Right atrium auricular region (tissue), 2 donors: ENCODE data around the gene ACTN2. TPM values are rescaled to one million over a fixed set of nuclear protein-coding genes. Genes with fewer than 3 reads are reported as not detected.

Experiments used
- DNase-seq: peaks from one replicate; pipeline ENCODE4 v3.0.0-alpha.2; 2019; ENCODE audit warnings: low spot score
- H3K27ac ChIP-seq, 2 donors: fragments of 200-600 bp; sonication (generic); 1 replicate in 1 of 2; 2 replicates in 1 of 2; pipeline ENCODE4 v1.5.1; 2016 to 2019
- H3K27me3 ChIP-seq, 2 donors: fragments of 200-600 bp; sonication (generic); one replicate each; pipeline versions ENCODE4 v1.5.1 to v1.6.0; 2017 to 2019
- H3K36me3 ChIP-seq: fragments of 200-600 bp; sonication (generic); one replicate; pipeline ENCODE4 v1.5.1; 2016
- H3K4me1 ChIP-seq, 2 donors: fragments of 200-600 bp; sonication (generic); one replicate each; pipeline versions ENCODE4 v1.5.1 to v1.6.0; 2017 to 2019
- H3K4me3 ChIP-seq, 2 donors: fragments of 200-600 bp; sonication (generic); 1 replicate in 1 of 2; 2 replicates in 1 of 2; pipeline ENCODE4 v1.5.1; 2017 to 2019; ENCODE audit warnings: mild to moderate bottlenecking in 1 of 2, moderate library complexity in 1 of 2
- H3K9me3 ChIP-seq, 2 donors: fragments of 200-600 bp; sonication (generic); one replicate each; pipeline ENCODE4 v1.5.1; 2019
- CTCF ChIP-seq, 2 donors: fragments of 200-600 bp; sonication (generic); IDR thresholded peaks; one replicate each; pipeline ENCODE4 v1.5.1; 2019; ENCODE audit warnings: antibody characterized with exemption in 2 of 2
- total RNA-seq, 2 donors: library from RNA; depleted of rRNA; stranded (reverse); fragments of >200 nt; gene quantifications; one replicate each; pipeline ENCODE4 v1.1.0, GENCODE V29; 2016

Gene ACTN2
- total RNA-seq, 2 donors from 2014 or later = 595 to 1,486 TPM

- H3K9me3 ChIP-seq = no peaks in the 10 kb centered on the region
- no peak for TF ChIP-seq CTCF (IDR thresholded peaks at IDR 0.05)
- no peaks in the 10 kb centered on the region for H3K27me3 ChIP-seq
- H3K4me1 ChIP-seq = peaks cover 0 to 12% of the 10 kb centered on the region in 2 donors
- peaks cover 14% of the 10 kb centered on the region for H3K36me3 ChIP-seq
- peak overlapping the region; percentile 69 for H3K4me3 ChIP-seq
- peak overlapping the region; percentile 92 to 98 for H3K27ac ChIP-seq
- no peak for DNase-seq
Observed at GRCh38 chr1:236692128-236692527, 5.8 kb downstream of the ACTN2 start.

- Histone ChIP-seq H3K4me3 (peak overlapping the region; percentile 9 to 69), H3K36me3 (peaks cover 12% of the 10 kb centered on the region), H3K27ac (peak overlapping the region; percentile 92 to 98), H3K27me3 (no peaks in the 10 kb centered on the region), H3K9me3 (no peaks in the 10 kb centered on the region), H3K4me1 (peaks cover 0 to 9% of the 10 kb centered on the region in 2 donors)
- TF ChIP-seq CTCF (IDR thresholded peaks at IDR 0.05) = no peak
- DNase-seq = no peak
Observed at GRCh38 chr1:236692742-236693141, 6.4 kb downstream of the ACTN2 start.

GRCh38 chr1:236699366-236699765 lies 13.1 kb downstream of the ACTN2 start:
- TF ChIP-seq CTCF (IDR thresholded peaks at IDR 0.05) = no peak
- DNase-seq = no peak
- Histone ChIP-seq H3K4me3 (no peak overlapping the region), H3K27ac (peak overlapping the region; percentile 77 to 87), H3K9me3 (no peaks in the 10 kb centered on the region), H3K27me3 (no peaks in the 10 kb centered on the region), H3K36me3 (peaks cover 7% of the 10 kb centered on the region), H3K4me1 (peaks cover 0 to 19% of the 10 kb centered on the region in 2 donors)

- Histone ChIP-seq H3K4me3 (peak overlapping the region; percentile 5 to 7), H3K27ac (peak overlapping the region; percentile 77 to 87), H3K27me3 (no peaks in the 10 kb centered on the region), H3K9me3 (no peaks in the 10 kb centered on the region), H3K4me1 (peaks cover 0 to 22% of the 10 kb centered on the region in 2 donors), H3K36me3 (peaks cover 16% of the 10 kb centered on the region)
- no peak for DNase-seq
- TF ChIP-seq CTCF (IDR thresholded peaks at IDR 0.05) = no peak
Observed at GRCh38 chr1:236700903-236701302, 14.6 kb downstream of the ACTN2 start.

- Histone ChIP-seq H3K4me1 (peaks cover 0 to 26% of the 10 kb centered on the region in 2 donors), H3K9me3 (no peaks in the 10 kb centered on the region), H3K36me3 (peaks cover 16% of the 10 kb centered on the region), H3K27ac (peak overlapping the region; percentile 77 to 87), H3K4me3 (peak overlapping the region in 1 of 2 donors; percentile 5), H3K27me3 (no peaks in the 10 kb centered on the region)
- DNase-seq = no peak
- TF ChIP-seq CTCF (IDR thresholded peaks at IDR 0.05) = no peak
Observed at GRCh38 chr1:236701782-236702181, 15.5 kb downstream of the ACTN2 start.

GRCh38 chr1:236702791-236703394 lies 16.6 kb downstream of the ACTN2 start:
- Histone ChIP-seq H3K27me3 (no peaks in the 10 kb centered on the region), H3K4me1 (peaks cover 0 to 29% of the 10 kb centered on the region in 2 donors), H3K4me3 (peak overlapping the region in 1 of 2 donors; percentile 1), H3K27ac (peak overlapping the region; percentile 77 to 87), H3K36me3 (peaks cover 16% of the 10 kb centered on the region), H3K9me3 (no peaks in the 10 kb centered on the region)
- no peak for DNase-seq
- TF ChIP-seq CTCF (IDR thresholded peaks at IDR 0.05) = no peak
